ENCODE measurements around the gene STMP1. TPM values are rescaled to one million over a fixed set of nuclear protein-coding genes. Genes with fewer than 3 reads are reported as not detected.

Gene STMP1
- total RNA-seq, 2 donors from 2014 or later = 33.1 to 38.2 TPM

DNA sequence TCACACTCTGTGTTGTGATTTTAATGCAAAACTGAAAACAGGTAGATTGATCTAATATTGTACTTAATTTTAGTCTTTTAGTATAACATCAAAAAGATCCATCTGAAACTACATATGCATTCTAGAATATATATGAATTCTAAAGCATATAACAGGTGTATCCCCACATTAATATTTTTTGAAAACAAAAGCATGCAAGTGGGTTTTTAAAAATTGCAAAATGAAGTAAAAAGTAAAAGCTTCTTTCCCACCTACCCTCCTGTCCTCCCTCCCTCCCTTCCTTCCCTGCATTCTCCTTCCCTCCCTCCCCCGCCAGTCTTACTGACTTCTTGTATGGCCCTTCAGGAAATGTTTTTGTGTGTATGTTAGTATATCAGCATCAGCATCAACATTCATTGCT lies 14.6 kb upstream of the STMP1 start:
- no peak for DNase-seq
- no CpG with 5 or more reads among the region's 1 CpG for WGBS, 2 experiments (ENCODE audit: insufficient coverage in 1 of 2, insufficient read length in 1 of 2)
- Mint-ChIP-seq H3K4me1 (peaks cover 6% of the 10 kb centered on the region), H3K9me3 (no peaks in the 10 kb centered on the region), H3K27ac (no peak overlapping the region), H3K36me3 (ENCODE audit: low read depth) (peaks cover 35% of the 10 kb centered on the region), H3K27me3 (ENCODE audit: insufficient read depth) (no peaks in the 10 kb centered on the region), H3K4me3 (no peak overlapping the region)
- no peak for TF ChIP-seq CTCF (conservative IDR thresholded peaks at IDR 0.05)
- Histone ChIP-seq H3K9ac (ENCODE audit: extremely low read depth, low read length, poor library complexity, severe bottlenecking) (no peak overlapping the region), H3K27me3 (ENCODE audit: control insufficient read depth, insufficient read depth, low read length, poor library complexity, severe bottlenecking) (no peaks in the 10 kb centered on the region), H3K36me3 (ENCODE audit: control insufficient read depth, insufficient read depth, low read length) (peaks cover 69% of the 10 kb centered on the region), H3K4me1 (ENCODE audit: control insufficient read depth, insufficient read depth, low read length) (no peaks in the 10 kb centered on the region), H3K4me3 (ENCODE audit: low read length) (no peak overlapping the region), H3K27ac (ENCODE audit: low read depth, low read length) (no peak overlapping the region), H3K9me3 (ENCODE audit: control insufficient read depth, low read length) (no peaks in the 10 kb centered on the region)

DNA sequence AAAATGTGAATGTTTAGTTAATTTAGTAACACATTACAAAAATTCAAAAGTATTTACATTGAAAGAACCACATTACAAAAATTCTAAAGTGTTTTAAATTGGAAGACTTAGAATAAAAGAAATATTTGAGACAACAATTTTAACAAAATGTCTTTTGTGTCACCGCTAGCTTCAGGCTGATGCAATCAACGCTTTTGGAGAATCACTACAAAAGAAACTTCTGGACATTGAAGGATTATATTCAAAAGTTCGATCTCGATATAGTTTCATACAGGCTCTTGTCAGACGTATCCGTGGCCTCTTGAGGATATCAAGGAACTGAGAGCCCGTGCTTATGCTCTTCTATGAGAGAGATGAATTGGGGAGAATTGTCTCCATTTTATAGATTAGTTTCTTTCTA lies 14.1 kb upstream of the STMP1 start:
- Histone ChIP-seq H3K36me3 (ENCODE audit: control insufficient read depth, insufficient read depth, low read length) (peaks cover 64% of the 10 kb centered on the region), H3K9ac (ENCODE audit: extremely low read depth, low read length, poor library complexity, severe bottlenecking) (no peak overlapping the region), H3K9me3 (ENCODE audit: control insufficient read depth, low read length) (no peaks in the 10 kb centered on the region), H3K27ac (ENCODE audit: low read depth, low read length) (no peak overlapping the region), H3K4me3 (ENCODE audit: low read length) (no peak overlapping the region), H3K4me1 (ENCODE audit: control insufficient read depth, insufficient read depth, low read length) (no peaks in the 10 kb centered on the region), H3K27me3 (ENCODE audit: control insufficient read depth, insufficient read depth, low read length, poor library complexity, severe bottlenecking) (no peaks in the 10 kb centered on the region)
- peaks cover 35% of the 10 kb centered on the region for H3K36me3 Mint-ChIP-seq (ENCODE audit: low read depth)
- peaks cover 10% of the 10 kb centered on the region for H3K4me1 Mint-ChIP-seq
- no peaks in the 10 kb centered on the region for H3K27me3 Mint-ChIP-seq (ENCODE audit: insufficient read depth)
- DNase-seq = no peak
- WGBS, 2 experiments (ENCODE audit: insufficient coverage in 1 of 2, insufficient read length in 1 of 2) = 94 to 96% methylated on average over 4 to 7 of the region's 7 CpGs
- no peak for TF ChIP-seq CTCF (conservative IDR thresholded peaks at IDR 0.05)
- no peak overlapping the region for H3K4me3 Mint-ChIP-seq
- H3K9me3 Mint-ChIP-seq = no peaks in the 10 kb centered on the region
- H3K27ac Mint-ChIP-seq = no peak overlapping the region

GRCh38 chr7:135650831-135651573 lies 11.3 kb upstream of the STMP1 start:
- WGBS, 2 experiments (ENCODE audit: insufficient coverage in 1 of 2, insufficient read length in 1 of 2) = 92 to 93% methylated on average over 11 to 15 of the region's 15 CpGs
- H3K9me3 ChIP-seq (ENCODE audit: control insufficient read depth, low read length) = no peaks in the 10 kb centered on the region
- DNase-seq = no peak
- H3K27me3 ChIP-seq (ENCODE audit: control insufficient read depth, insufficient read depth, low read length, poor library complexity, severe bottlenecking) = no peaks in the 10 kb centered on the region
- TF ChIP-seq CTCF (conservative IDR thresholded peaks at IDR 0.05) = no peak
- Mint-ChIP-seq H3K4me3 (no peak overlapping the region), H3K27ac (peak overlapping the region; percentile 74), H3K4me1 (peaks cover 12% of the 10 kb centered on the region), H3K27me3 (ENCODE audit: insufficient read depth) (no peaks in the 10 kb centered on the region), H3K36me3 (ENCODE audit: low read depth) (peaks cover 20% of the 10 kb centered on the region), H3K9me3 (no peaks in the 10 kb centered on the region)
- no peak overlapping the region for H3K27ac ChIP-seq (ENCODE audit: low read depth, low read length)
- H3K36me3 ChIP-seq (ENCODE audit: control insufficient read depth, insufficient read depth, low read length) = peaks cover 37% of the 10 kb centered on the region
- no peaks in the 10 kb centered on the region for H3K4me1 ChIP-seq (ENCODE audit: control insufficient read depth, insufficient read depth, low read length)
- no peak overlapping the region for H3K9ac ChIP-seq (ENCODE audit: extremely low read depth, low read length, poor library complexity, severe bottlenecking)
- H3K4me3 ChIP-seq (ENCODE audit: low read length) = no peak overlapping the region
